ENCODE measurements around the gene LRRC3B.

The LRRC3B gene

DNA sequence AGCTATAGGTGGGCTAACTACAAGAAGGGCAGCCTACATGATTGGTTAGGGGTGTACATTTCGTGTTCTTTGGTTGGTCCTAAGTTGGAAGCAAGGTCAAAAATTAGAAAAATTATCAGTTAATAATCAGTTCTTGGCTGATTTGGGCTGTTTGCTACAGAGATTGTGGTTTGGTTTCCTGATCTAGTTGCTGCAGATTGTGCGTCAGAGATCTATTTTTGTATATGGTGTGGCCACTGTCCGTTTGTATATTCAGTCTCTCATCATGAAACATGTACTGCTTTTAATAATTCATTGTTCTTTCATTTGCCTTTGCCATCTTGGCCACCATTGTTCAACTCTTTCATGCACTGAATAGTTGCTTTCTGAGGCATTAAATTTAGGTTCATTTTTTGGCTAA lies 80.9 kb downstream of the LRRC3B start:
- TF ChIP-seq, protein P1, sequence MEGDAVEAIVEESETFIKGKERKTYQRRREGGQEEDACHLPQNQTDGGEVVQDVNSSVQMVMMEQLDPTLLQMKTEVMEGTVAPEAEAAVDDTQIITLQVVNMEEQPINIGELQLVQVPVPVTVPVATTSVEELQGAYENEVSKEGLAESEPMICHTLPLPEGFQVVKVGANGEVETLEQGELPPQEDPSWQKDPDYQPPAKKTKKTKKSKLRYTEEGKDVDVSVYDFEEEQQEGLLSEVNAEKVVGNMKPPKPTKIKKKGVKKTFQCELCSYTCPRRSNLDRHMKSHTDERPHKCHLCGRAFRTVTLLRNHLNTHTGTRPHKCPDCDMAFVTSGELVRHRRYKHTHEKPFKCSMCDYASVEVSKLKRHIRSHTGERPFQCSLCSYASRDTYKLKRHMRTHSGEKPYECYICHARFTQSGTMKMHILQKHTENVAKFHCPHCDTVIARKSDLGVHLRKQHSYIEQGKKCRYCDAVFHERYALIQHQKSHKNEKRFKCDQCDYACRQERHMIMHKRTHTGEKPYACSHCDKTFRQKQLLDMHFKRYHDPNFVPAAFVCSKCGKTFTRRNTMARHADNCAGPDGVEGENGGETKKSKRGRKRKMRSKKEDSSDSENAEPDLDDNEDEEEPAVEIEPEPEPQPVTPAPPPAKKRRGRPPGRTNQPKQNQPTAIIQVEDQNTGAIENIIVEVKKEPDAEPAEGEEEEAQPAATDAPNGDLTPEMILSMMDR (IDR thresholded peaks at IDR 0.05) = no peak
- Mint-ChIP-seq H3K4me1 (no peaks in the 10 kb centered on the region), H3K9me3 (no peaks in the 10 kb centered on the region), H3K27me3 (ENCODE audit: low read depth, poor library complexity) (no peaks in the 10 kb centered on the region), H3K36me3 (ENCODE audit: low read depth) (no peaks in the 10 kb centered on the region), H3K4me3 (no peak overlapping the region), H3K27ac (no peak overlapping the region)
- DNase-seq = no peak

DNA sequence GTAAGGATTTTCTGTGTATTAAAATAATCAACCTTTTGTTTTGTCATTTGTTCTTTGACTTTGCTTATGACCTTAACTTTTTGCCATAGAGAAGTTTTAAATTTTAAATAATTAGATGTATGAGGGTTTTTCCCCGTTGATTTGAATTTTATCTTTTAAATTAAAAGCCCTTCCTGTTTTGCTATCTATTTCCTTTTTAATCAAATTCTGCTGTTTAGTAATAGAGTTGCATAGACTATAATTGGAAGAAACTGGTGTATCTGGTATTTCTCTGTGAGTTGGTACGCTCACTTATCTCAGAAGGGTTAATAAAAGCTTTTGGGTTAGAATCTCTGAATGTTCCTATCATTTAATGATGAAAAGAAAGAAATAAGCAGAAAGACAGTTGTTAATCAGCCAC lies 82.2 kb downstream of the LRRC3B start:
- TF ChIP-seq, protein P1 (IDR thresholded peaks at IDR 0.05) = no peak
- no peaks in the 10 kb centered on the region for H3K36me3 Mint-ChIP-seq (ENCODE audit: low read depth)
- no peaks in the 10 kb centered on the region for H3K4me1 Mint-ChIP-seq
- no peak overlapping the region for H3K27ac Mint-ChIP-seq
- no peaks in the 10 kb centered on the region for H3K9me3 Mint-ChIP-seq
- no peaks in the 10 kb centered on the region for H3K27me3 Mint-ChIP-seq (ENCODE audit: low read depth, poor library complexity)
- H3K4me3 Mint-ChIP-seq = no peak overlapping the region
- no peak for DNase-seq

DNA sequence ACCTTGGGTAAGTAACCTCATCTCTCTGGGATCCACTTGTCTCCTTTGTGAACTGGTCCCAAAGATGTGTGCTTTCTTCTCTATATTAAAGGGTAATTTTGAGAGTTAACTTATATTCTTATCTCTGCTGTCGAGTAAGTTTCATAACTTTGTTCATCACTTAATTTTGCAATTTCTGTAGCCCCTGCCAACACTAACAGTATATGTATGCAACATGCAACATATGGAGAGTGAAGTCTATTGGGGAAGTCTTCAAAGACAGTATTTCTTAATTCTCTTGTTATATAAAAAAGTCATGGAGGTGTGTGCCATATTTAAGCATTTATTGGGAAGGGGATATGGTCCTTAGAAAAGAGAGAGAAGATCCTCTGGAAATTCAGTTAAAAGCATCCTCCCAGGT lies 85.9 kb downstream of the LRRC3B start:
- Mint-ChIP-seq H3K4me1 (peaks cover 5% of the 10 kb centered on the region), H3K4me3 (no peak overlapping the region), H3K9me3 (no peaks in the 10 kb centered on the region), H3K27me3 (ENCODE audit: low read depth, poor library complexity) (no peaks in the 10 kb centered on the region), H3K36me3 (ENCODE audit: low read depth) (no peaks in the 10 kb centered on the region), H3K27ac (no peak overlapping the region)
- TF ChIP-seq, protein P1 (IDR thresholded peaks at IDR 0.05) = no peak
- no peak for DNase-seq

DNA sequence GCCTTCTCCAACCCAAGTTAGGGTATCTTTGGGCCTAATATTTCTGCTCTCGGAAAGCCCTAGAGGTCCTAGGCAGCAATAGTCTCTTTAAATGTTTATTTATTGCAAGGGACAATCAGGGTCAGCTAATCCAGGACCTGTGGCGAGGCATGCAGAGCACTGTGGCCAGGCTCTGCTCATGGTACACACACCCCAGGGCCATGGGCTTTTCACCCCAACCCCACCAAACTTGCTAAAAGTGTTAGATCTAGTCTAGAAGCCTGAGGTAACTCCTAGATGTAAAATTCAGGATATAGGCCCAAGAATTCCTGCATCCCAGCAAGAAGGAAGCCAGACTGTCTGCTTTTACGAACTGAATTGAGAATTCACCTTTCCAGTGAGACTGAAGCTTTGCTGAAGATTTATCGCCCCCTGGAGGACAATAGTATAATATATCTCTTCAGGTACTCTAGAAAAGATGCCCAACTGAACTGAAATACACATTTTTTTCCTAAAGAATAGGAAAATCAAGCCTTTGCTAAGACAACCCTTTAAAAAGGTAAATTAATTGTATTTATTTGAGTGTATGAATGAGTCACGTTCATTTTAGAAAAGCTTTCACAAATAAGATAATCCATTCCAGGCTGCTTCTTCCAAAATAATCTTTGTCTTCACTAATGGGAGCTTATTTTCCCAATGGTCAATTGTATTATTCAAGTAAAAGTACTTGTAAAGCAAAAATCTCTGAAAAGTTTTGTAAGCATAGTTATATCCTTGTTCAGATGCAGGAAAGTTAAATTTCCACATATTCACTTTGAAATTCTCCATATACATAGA lies 89.8 kb downstream of the LRRC3B start:
- Mint-ChIP-seq H3K4me1 (peaks cover 5% of the 10 kb centered on the region), H3K27me3 (ENCODE audit: low read depth, poor library complexity) (peaks cover 2% of the 10 kb centered on the region), H3K9me3 (peaks cover 12% of the 10 kb centered on the region), H3K4me3 (no peak overlapping the region), H3K27ac (no peak overlapping the region), H3K36me3 (ENCODE audit: low read depth) (peaks cover 4% of the 10 kb centered on the region)
- DNase-seq = peak; percentile 21
- TF ChIP-seq, protein P1 (IDR thresholded peaks at IDR 0.05) = peak; percentile 77

DNA sequence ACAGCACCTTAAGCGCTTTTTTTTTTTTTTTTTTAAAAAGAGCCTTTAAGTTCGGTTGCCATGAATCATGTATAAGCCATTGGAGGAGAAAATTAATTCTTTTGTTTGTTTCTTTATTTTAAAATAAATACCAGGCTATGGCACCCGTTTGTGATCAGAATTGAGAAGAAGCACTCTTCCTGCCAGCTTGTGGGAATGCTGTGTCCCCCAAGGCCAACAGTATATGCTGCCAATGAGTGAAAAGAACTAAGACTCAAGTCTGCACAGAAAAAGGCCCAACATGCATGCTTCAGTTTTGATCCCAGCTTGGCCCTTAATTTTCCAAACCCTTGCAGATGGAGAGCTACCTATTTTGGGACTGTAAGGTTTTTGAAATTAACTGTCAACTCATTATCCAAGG lies 90.5 kb downstream of the LRRC3B start:
- H3K36me3 Mint-ChIP-seq (ENCODE audit: low read depth) = peaks cover 4% of the 10 kb centered on the region
- peaks cover 2% of the 10 kb centered on the region for H3K27me3 Mint-ChIP-seq (ENCODE audit: low read depth, poor library complexity)
- H3K27ac Mint-ChIP-seq = no peak overlapping the region
- H3K4me3 Mint-ChIP-seq = no peak overlapping the region
- TF ChIP-seq, protein P1 (IDR thresholded peaks at IDR 0.05) = no peak
- peaks cover 5% of the 10 kb centered on the region for H3K4me1 Mint-ChIP-seq
- H3K9me3 Mint-ChIP-seq = peaks cover 12% of the 10 kb centered on the region
- DNase-seq = no peak

DNA sequence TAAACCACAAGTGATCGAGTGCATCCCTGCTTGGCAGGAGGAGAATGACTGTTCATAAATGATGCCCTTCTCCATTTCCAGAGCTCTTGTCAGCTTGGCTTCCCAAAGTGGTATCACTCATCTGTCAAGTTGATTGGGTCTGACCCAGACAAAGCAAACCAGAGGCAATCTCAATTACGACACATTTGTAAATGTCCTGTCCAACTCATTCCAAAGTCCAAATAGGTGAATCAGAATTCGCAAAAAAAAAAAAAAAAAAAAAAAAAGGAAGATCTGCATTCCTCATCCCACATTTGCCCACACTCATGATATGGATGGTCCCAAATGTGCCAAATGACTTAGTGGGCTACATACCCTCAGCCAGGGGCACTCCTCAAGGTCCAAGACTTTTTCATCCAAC lies 91.9 kb downstream of the LRRC3B start:
- no peak for DNase-seq
- Mint-ChIP-seq H3K4me1 (peaks cover 9% of the 10 kb centered on the region), H3K27me3 (ENCODE audit: low read depth, poor library complexity) (peaks cover 2% of the 10 kb centered on the region), H3K9me3 (peaks cover 12% of the 10 kb centered on the region), H3K27ac (no peak overlapping the region), H3K4me3 (no peak overlapping the region), H3K36me3 (ENCODE audit: low read depth) (peaks cover 4% of the 10 kb centered on the region)
- TF ChIP-seq, protein P1 (IDR thresholded peaks at IDR 0.05) = no peak

Measured in nephron progenitor cell (in vitro differentiated cells).